GM20000 (cell line): Measurements from ENCODE around the gene SLC22A12.

Experiments
- DNase-seq: peaks from one replicate; pipeline ENCODE4 v3.0.0; 2012; ENCODE audit warnings: low spot score
- TF ChIP-seq, protein P1 (sequence below): IDR thresholded peaks from 2 replicates; pipeline ENCODE4 v1.5.1; 2012; ENCODE audit warnings: mild to moderate bottlenecking, control low read depth; ENCODE audit errors: extremely low read depth, missing control alignments

The SLC22A12 gene

GRCh38 chr11:64581057-64581523 lies 9.9 kb upstream of the SLC22A12 start:
- no peak for DNase-seq
- TF ChIP-seq, protein P1, sequence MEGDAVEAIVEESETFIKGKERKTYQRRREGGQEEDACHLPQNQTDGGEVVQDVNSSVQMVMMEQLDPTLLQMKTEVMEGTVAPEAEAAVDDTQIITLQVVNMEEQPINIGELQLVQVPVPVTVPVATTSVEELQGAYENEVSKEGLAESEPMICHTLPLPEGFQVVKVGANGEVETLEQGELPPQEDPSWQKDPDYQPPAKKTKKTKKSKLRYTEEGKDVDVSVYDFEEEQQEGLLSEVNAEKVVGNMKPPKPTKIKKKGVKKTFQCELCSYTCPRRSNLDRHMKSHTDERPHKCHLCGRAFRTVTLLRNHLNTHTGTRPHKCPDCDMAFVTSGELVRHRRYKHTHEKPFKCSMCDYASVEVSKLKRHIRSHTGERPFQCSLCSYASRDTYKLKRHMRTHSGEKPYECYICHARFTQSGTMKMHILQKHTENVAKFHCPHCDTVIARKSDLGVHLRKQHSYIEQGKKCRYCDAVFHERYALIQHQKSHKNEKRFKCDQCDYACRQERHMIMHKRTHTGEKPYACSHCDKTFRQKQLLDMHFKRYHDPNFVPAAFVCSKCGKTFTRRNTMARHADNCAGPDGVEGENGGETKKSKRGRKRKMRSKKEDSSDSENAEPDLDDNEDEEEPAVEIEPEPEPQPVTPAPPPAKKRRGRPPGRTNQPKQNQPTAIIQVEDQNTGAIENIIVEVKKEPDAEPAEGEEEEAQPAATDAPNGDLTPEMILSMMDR = no peak

- TF ChIP-seq, protein P1 = no peak
- DNase-seq = no peak
Measured at GRCh38 chr11:64582885-64583284, 8.1 kb upstream of the SLC22A12 start.

DNA sequence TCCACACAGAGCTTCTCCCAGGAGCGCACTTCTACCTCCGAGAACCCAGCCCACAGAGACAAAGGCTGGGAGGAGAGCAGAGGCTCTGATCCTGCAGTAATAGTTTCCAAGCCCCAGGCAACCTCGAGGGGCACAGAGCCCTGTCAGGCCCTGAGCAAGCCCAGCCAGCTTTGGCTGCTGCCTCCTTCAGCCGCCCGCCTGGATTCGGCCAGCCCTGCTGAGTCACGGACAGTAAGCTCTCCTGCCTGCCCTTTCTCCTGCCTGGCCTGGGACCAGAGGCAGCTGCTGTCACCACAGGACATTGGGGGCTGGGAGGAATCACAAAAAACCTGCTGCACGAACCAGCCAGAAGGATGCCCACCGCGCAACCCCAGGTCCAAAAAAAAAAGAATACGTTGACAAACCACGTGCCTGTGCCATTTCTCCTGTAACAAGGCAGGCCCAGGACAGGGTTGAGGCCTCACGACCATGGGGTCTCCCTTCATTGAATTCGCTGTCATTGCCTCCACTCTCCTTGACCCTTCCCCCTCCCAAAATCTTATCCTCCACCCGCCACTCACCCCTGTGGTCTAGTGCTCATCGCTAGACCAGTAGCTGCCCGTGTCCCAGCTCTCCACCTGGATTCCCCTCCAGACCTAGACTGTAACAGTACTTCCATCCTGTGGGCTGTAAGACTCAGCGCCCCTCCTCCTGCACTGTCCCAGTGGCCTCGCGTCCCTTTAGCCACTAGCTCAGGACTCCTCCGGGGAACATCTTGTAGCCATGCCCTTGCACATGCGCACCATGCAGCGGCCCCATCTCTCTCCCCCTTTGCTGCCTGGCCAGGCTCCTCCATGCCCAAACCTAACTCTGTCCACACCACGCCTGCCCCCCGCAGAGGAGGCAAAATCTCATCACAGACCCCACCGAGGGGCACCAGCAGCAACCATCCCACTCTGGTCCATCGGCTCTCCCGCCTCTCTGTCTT lies 7.4 kb upstream of the SLC22A12 start:
- TF ChIP-seq, protein P1 = no peak
- no peak for DNase-seq

GRCh38 chr11:64585150-64585549 lies 5.9 kb upstream of the SLC22A12 start:
- DNase-seq = no peak
- TF ChIP-seq, protein P1 = no peak

GRCh38 chr11:64586366-64586765 lies 4.7 kb upstream of the SLC22A12 start:
- TF ChIP-seq, protein P1 = no peak
- DNase-seq = no peak

GRCh38 chr11:64588701-64589100 lies 2.3 kb upstream of the SLC22A12 start:
- DNase-seq = no peak
- TF ChIP-seq, protein P1 = no peak

- no peak for DNase-seq
- TF ChIP-seq, protein P1 = no peak
Measured at GRCh38 chr11:64591257-64592233, 525 bp downstream of the SLC22A12 start.
